ENCODE measurements around the gene DBNL. TPM values are rescaled to one million over a fixed set of nuclear protein-coding genes. Genes with fewer than 3 reads are reported as not detected.

Gene DBNL
- polyA plus RNA-seq, 2 of the 4 experiments (the other 2 are of a cell fraction): 41.8 to 95.0 TPM

DNA sequence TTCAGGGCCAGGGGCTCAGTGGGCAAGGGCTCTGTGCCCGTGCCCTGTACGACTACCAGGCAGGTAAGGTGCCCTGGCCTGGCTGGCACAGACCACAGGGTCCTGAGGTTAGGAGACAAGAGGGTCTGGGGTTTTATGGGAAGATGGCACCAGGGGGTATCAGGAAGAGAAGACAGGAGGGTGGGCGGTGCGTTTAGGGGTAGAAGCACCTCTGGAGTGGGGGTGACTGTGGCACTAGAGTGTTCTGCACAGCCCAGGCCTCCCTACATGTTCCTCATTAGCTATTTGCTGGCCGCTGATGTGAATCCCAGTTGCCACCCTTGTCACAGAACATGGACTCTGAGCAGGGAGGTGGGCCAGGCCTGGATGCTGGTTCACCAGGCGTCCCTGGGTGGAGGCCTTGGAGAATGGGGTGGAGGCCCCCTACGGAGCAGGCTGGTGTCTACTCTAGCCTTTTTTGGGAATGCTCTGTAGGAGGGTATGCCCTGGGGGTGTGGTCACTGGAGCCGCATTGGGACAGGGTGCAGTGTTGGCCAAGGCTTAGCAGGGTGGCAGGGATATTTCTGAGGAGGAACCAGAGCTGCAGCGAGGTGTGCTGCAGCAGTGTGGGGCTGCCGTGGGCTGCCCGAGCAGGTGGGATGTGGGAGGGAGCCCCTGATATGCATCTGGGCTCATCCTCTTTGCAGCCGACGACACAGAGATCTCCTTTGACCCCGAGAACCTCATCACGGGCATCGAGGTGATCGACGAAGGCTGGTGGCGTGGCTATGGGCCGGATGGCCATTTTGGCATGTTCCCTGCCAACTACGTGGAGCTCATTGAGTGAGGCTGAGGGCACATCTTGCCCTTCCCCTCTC is 15.8 kb downstream of the DBNL start:
- ChIA-PET CTCF (interaction anchor here (0.8 kb wide), 1 partner anchor 12 kb away, joined by 3 read pairs; no protein-coding TSS in a partner anchor), POLR2A (interaction anchor here (0.6 kb wide), 1 partner anchor 68 kb away, joined by 3 read pairs; no protein-coding TSS in a partner anchor)
- DNase-seq (ENCODE audit: low read depth in 1 of 2, low spot score in 1 of 2) (no peak), FAIRE-seq (no peak), ATAC-seq (no peak)
- TF ChIP-seq, protein P1, sequence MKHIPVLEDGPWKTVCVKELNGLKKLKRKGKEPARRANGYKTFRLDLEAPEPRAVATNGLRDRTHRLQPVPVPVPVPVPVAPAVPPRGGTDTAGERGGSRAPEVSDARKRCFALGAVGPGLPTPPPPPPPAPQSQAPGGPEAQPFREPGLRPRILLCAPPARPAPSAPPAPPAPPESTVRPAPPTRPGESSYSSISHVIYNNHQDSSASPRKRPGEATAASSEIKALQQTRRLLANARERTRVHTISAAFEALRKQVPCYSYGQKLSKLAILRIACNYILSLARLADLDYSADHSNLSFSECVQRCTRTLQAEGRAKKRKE (CRISPR knock-in tag; IDR thresholded peaks at IDR 0.05; ENCODE audit: low read depth): no peak
- TF ChIP-seq HOXB13 (CRISPR knock-in tag; IDR thresholded peaks at IDR 0.05; ENCODE audit: low read depth): no peak
- no peak for TF ChIP-seq FOSL2 (IDR thresholded peaks at IDR 0.05)
- TF ChIP-seq FOSL2 (CRISPR knock-in tag; IDR thresholded peaks at IDR 0.05): no peak
- TF ChIP-seq KDM1A (IDR thresholded peaks at IDR 0.05; ENCODE audit: low read depth): no peak
- no peak for TF ChIP-seq REST (IDR thresholded peaks at IDR 0.05)
- TF ChIP-seq RNF2 (IDR thresholded peaks at IDR 0.05; ENCODE audit: borderline replicate concordance, low read depth): no peak
- TF ChIP-seq POLR2AphosphoS2 (conservative IDR thresholded peaks at IDR 0.05; ENCODE audit: low read length): no peak
- no peak for TF ChIP-seq KDM5A (IDR thresholded peaks at IDR 0.05)
- TF ChIP-seq SMC3 (IDR thresholded peaks at IDR 0.05): no peak
- TF ChIP-seq JUNB (IDR thresholded peaks at IDR 0.05): no peak
- no peak for TF ChIP-seq BHLHE40 (IDR thresholded peaks at IDR 0.05; ENCODE audit: low read depth, low read length)
- TF ChIP-seq MAX (IDR thresholded peaks at IDR 0.05): no peak
- TF ChIP-seq HOXA7 (CRISPR knock-in tag; IDR thresholded peaks at IDR 0.05): no peak
- Histone ChIP-seq H3K4me2 (no peak overlapping the region), H3K9me3 (no peaks in the 10 kb centered on the region), H3K4me1 (no peaks in the 10 kb centered on the region), H3K27ac (no peak overlapping the region), H3K4me3 (no peak overlapping the region)
- WGBS (ENCODE audit: missing lambda C conversion rate): 92% methylated on average over 21 of the region's 21 CpGs

DNA sequence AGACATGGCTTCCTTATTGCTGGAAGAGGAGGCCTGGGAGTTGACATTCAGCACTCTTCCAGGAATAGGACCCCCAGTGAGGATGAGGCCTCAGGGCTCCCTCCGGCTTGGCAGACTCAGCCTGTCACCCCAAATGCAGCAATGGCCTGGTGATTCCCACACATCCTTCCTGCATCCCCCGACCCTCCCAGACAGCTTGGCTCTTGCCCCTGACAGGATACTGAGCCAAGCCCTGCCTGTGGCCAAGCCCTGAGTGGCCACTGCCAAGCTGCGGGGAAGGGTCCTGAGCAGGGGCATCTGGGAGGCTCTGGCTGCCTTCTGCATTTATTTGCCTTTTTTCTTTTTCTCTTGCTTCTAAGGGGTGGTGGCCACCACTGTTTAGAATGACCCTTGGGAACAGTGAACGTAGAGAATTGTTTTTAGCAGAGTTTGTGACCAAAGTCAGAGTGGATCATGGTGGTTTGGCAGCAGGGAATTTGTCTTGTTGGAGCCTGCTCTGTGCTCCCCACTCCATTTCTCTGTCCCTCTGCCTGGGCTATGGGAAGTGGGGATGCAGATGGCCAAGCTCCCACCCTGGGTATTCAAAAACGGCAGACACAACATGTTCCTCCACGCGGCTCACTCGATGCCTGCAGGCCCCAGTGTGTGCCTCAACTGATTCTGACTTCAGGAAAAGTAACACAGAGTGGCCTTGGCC is 16.6 kb downstream of the DBNL start:
- ChIA-PET CTCF (interaction anchor here (0.8 to 1.3 kb wide), 3 partner anchors 9 to 135 kb away, joined by 3 read pairs; no protein-coding TSS in a partner anchor), POLR2A (interaction anchor here (0.6 kb wide), 1 partner anchor 69 kb away, joined by 3 read pairs; no protein-coding TSS in a partner anchor)
- no peak overlapping the region for H3K4me2 ChIP-seq
- no peak overlapping the region for H3K27ac ChIP-seq
- FAIRE-seq (no peak), DNase-seq (ENCODE audit: low read depth in 1 of 2, low spot score in 1 of 2) (no peak), ATAC-seq (no peak)
- no peaks in the 10 kb centered on the region for H3K4me1 ChIP-seq
- WGBS (ENCODE audit: missing lambda C conversion rate): 93% methylated on average over 8 of the region's 8 CpGs
- no peak overlapping the region for H3K4me3 ChIP-seq
- no peak for TF ChIP-seq RCOR1 (IDR thresholded peaks at IDR 0.05; ENCODE audit: low read depth, low read length)
- TF ChIP-seq SREBF2 (IDR thresholded peaks at IDR 0.05): no peak
- no peak for TF ChIP-seq TFCP2L1 (CRISPR knock-in tag; IDR thresholded peaks at IDR 0.05)
- TF ChIP-seq EHF (CRISPR knock-in tag; IDR thresholded peaks at IDR 0.05): no peak
- no peak for TF ChIP-seq FOSB (CRISPR knock-in tag; IDR thresholded peaks at IDR 0.05)
- no peak for TF ChIP-seq BHLHE40 (IDR thresholded peaks at IDR 0.05; ENCODE audit: low read depth, low read length)
- no peak for TF ChIP-seq RARB (CRISPR knock-in tag; IDR thresholded peaks at IDR 0.05)
- TF ChIP-seq RAD21 (conservative IDR thresholded peaks at IDR 0.05 in 1 of 2, IDR thresholded peaks at IDR 0.05 in 1 of 2): no peak
- no peak for TF ChIP-seq ELK1 (IDR thresholded peaks at IDR 0.05; ENCODE audit: low read depth, low read length)
- TF ChIP-seq, protein P2, sequence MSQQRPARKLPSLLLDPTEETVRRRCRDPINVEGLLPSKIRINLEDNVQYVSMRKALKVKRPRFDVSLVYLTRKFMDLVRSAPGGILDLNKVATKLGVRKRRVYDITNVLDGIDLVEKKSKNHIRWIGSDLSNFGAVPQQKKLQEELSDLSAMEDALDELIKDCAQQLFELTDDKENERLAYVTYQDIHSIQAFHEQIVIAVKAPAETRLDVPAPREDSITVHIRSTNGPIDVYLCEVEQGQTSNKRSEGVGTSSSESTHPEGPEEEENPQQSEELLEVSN (IDR thresholded peaks at IDR 0.05; ENCODE audit: borderline replicate concordance, low read depth): no peak
- no peak for TF ChIP-seq CBX2 (IDR thresholded peaks at IDR 0.05; ENCODE audit: borderline replicate concordance, low read depth)
- no peak for TF ChIP-seq CEBPB (IDR thresholded peaks at IDR 0.05)
- no peak for TF ChIP-seq CHD4 (IDR thresholded peaks at IDR 0.05; ENCODE audit: borderline replicate concordance)
- no peak for TF ChIP-seq HEYL (CRISPR knock-in tag; IDR thresholded peaks at IDR 0.05)
- no peak for TF ChIP-seq FOSL2 (IDR thresholded peaks at IDR 0.05)
- TF ChIP-seq FOSL2 (CRISPR knock-in tag; IDR thresholded peaks at IDR 0.05): no peak
- TF ChIP-seq POLR2A (IDR thresholded peaks at IDR 0.05; ENCODE audit: low read length): no peak
- no peak for TF ChIP-seq ZC3H11A (IDR thresholded peaks at IDR 0.05)
- H3K9me3 ChIP-seq: no peaks in the 10 kb centered on the region

All from A549 (cell line).